Neural cell (in vitro differentiated cells): ENCODE measurements around the gene SCRG1. TPM values are rescaled to one million over a fixed set of nuclear protein-coding genes. Genes with fewer than 3 reads are reported as not detected.

Experiments used
- H2AFZ ChIP-seq: fragments of 200-600, 300-800 bp; sonication (generic), shearing (Covaris generic); 2 replicates; pipeline ENCODE4 v1.6.0; 2014; ENCODE audit warnings: low read depth, mild to moderate bottlenecking, antibody characterized with exemption, low read length, moderate library complexity
- H3F3A ChIP-seq: fragments of 200-600 bp; shearing (Covaris generic); 2 replicates; pipeline ENCODE4 v1.6.1; 2016; ENCODE audit warnings: mild to moderate bottlenecking, moderate library complexity, mixed read lengths, antibody characterized with exemption, low read length; ENCODE audit not compliant: insufficient read depth, poor library complexity, severe bottlenecking
- H3K27ac ChIP-seq: fragments of 200-600, 300-800 bp; sonication (generic), shearing (Covaris generic); 2 replicates; pipeline ENCODE4 v1.5.1; 2014; ENCODE audit warnings: mild to moderate bottlenecking, low read length, moderate library complexity
- H3K27me3 ChIP-seq: fragments of 300-800, 200-600 bp; sonication (generic), shearing (Covaris generic); 2 replicates; pipeline ENCODE4 v1.6.0; 2014; ENCODE audit warnings: mild to moderate bottlenecking, low read depth, low read length, moderate library complexity; ENCODE audit not compliant: insufficient read depth
- H3K36me3 ChIP-seq: fragments of 300-800, 200-600 bp; sonication (generic), shearing (Covaris generic); 2 replicates; pipeline ENCODE4 v1.5.1; 2014; ENCODE audit warnings: mild to moderate bottlenecking, antibody characterized with exemption, low read length, moderate library complexity; ENCODE audit not compliant: insufficient read depth
- H3K4me2 ChIP-seq: fragments of 300-800, 200-600 bp; sonication (generic), shearing (Covaris generic); 2 replicates; pipeline ENCODE4 v1.6.0; 2014; ENCODE audit warnings: mild to moderate bottlenecking, low read length
- H3K4me3 ChIP-seq: fragments of 300-800, 200-600 bp; sonication (generic), shearing (Covaris generic); 2 replicates; pipeline ENCODE4 v1.5.1; 2014; ENCODE audit warnings: mild to moderate bottlenecking, low read length, moderate library complexity
- H3K79me2 ChIP-seq: fragments of 200-600 bp; shearing (Covaris generic); replicated peaks from 2 replicates; pipeline ENCODE4 v1.6.0; 2014; ENCODE audit warnings: mild to moderate bottlenecking, low read length, moderate library complexity; ENCODE audit not compliant: insufficient read depth
- H3K9ac ChIP-seq: fragments of 300-800, 200-600 bp; sonication (generic), shearing (Covaris generic); 2 replicates; pipeline ENCODE4 v1.6.1; 2016; ENCODE audit warnings: mild to moderate bottlenecking, low read length, mixed read lengths
- H3K9me2 ChIP-seq: fragments of 200-600 bp; shearing (Covaris generic); 2 replicates; pipeline ENCODE4 v1.6.1; 2016; ENCODE audit warnings: mild to moderate bottlenecking, low read length, mixed read lengths; ENCODE audit not compliant: insufficient read depth
- H3K9me3 ChIP-seq: fragments of 200-600, 300-800 bp; sonication (generic), shearing (Covaris generic); 2 replicates; pipeline ENCODE4 v1.6.1; 2016; ENCODE audit warnings: mild to moderate bottlenecking, mixed run types, low read length, moderate library complexity, mixed read lengths
- H4K20me1 ChIP-seq: fragments of 200-600 bp; shearing (Covaris generic); 2 replicates; pipeline ENCODE4 v1.6.1; 2016; ENCODE audit warnings: mild to moderate bottlenecking, mixed run types; ENCODE audit not compliant: insufficient read depth
- EP300 ChIP-seq: fragments of 450-650 bp; conservative IDR thresholded peaks from 2 replicates; pipeline ENCODE4 v1.6.1; 2014; ENCODE audit warnings: antibody characterized with exemption, mild to moderate bottlenecking, moderate library complexity; ENCODE audit not compliant: poor library complexity, severe bottlenecking
- EZH2 ChIP-seq: fragments of 200-600, 300-800 bp; shearing (Covaris generic), sonication (generic); IDR thresholded peaks from 2 replicates; pipeline ENCODE4 v1.6.1; 2014; ENCODE audit warnings: antibody characterized with exemption, low read length, borderline replicate concordance, mild to moderate bottlenecking; ENCODE audit not compliant: insufficient read depth, poor library complexity, severe bottlenecking
- MXI1 ChIP-seq: fragments of 450-650 bp; conservative IDR thresholded peaks from 2 replicates; pipeline ENCODE4 v1.6.1; 2014; ENCODE audit warnings: antibody characterized with exemption, mild to moderate bottlenecking; ENCODE audit not compliant: poor library complexity, severe bottlenecking
- POLR2AphosphoS5 ChIP-seq: IDR thresholded peaks from 2 replicates; pipeline ENCODE4 v1.6.1; 2012
- RAD21 ChIP-seq: fragments of 450-650 bp; conservative IDR thresholded peaks from 2 replicates; pipeline ENCODE4 v1.6.1; 2014; ENCODE audit warnings: antibody characterized with exemption, mild to moderate bottlenecking, moderate library complexity
- SMC3 ChIP-seq: fragments of 450-650 bp; conservative IDR thresholded peaks from 2 replicates; pipeline ENCODE4 v1.6.1; 2014; ENCODE audit warnings: antibody characterized with exemption, mild to moderate bottlenecking, moderate library complexity; ENCODE audit not compliant: poor library complexity
- TAF1 ChIP-seq: IDR thresholded peaks from 2 replicates; pipeline ENCODE4 v1.6.1; 2012; ENCODE audit warnings: low read depth
- polyA plus RNA-seq: library from polyadenylated mRNA; depleted of rRNA; stranded (reverse); fragments of >200 nt; gene quantifications from 2 replicates; pipeline ENCODE4 v1.2.3, GENCODE V29; 2014
- TF ChIP-seq, protein P1 (sequence below): IDR thresholded peaks from 2 replicates; pipeline ENCODE4 v1.6.1; 2012; ENCODE audit warnings: borderline replicate concordance
- TF ChIP-seq, protein P2 (sequence below): fragments of 450-650 bp; IDR thresholded peaks from 2 replicates; pipeline ENCODE4 v1.5.1; 2014; ENCODE audit warnings: antibody characterized with exemption, mild to moderate bottlenecking, moderate library complexity; ENCODE audit not compliant: poor library complexity, severe bottlenecking

The SCRG1 gene
- polyA plus RNA-seq, 1 donor from 2014 or later: 0.42 TPM

- no peak overlapping the region for H3K27ac ChIP-seq
- H4K20me1 ChIP-seq: no peaks in the 10 kb centered on the region
- no peak overlapping the region for H3K4me2 ChIP-seq
- no peak overlapping the region for H3K4me3 ChIP-seq
- no peaks in the 10 kb centered on the region for H3K36me3 ChIP-seq
- no peaks in the 10 kb centered on the region for H3K9me2 ChIP-seq
- H3F3A ChIP-seq: no peaks in the 10 kb centered on the region
- no peak overlapping the region for H2AFZ ChIP-seq
- H3K27me3 ChIP-seq: no peaks in the 10 kb centered on the region
- no peaks in the 10 kb centered on the region for H3K9me3 ChIP-seq
- H3K79me2 ChIP-seq: no peaks in the 10 kb centered on the region
- no peak overlapping the region for H3K9ac ChIP-seq
- TF ChIP-seq EZH2: no peak
- TF ChIP-seq TAF1: no peak
- TF ChIP-seq RAD21: no peak
- TF ChIP-seq, protein P1, sequence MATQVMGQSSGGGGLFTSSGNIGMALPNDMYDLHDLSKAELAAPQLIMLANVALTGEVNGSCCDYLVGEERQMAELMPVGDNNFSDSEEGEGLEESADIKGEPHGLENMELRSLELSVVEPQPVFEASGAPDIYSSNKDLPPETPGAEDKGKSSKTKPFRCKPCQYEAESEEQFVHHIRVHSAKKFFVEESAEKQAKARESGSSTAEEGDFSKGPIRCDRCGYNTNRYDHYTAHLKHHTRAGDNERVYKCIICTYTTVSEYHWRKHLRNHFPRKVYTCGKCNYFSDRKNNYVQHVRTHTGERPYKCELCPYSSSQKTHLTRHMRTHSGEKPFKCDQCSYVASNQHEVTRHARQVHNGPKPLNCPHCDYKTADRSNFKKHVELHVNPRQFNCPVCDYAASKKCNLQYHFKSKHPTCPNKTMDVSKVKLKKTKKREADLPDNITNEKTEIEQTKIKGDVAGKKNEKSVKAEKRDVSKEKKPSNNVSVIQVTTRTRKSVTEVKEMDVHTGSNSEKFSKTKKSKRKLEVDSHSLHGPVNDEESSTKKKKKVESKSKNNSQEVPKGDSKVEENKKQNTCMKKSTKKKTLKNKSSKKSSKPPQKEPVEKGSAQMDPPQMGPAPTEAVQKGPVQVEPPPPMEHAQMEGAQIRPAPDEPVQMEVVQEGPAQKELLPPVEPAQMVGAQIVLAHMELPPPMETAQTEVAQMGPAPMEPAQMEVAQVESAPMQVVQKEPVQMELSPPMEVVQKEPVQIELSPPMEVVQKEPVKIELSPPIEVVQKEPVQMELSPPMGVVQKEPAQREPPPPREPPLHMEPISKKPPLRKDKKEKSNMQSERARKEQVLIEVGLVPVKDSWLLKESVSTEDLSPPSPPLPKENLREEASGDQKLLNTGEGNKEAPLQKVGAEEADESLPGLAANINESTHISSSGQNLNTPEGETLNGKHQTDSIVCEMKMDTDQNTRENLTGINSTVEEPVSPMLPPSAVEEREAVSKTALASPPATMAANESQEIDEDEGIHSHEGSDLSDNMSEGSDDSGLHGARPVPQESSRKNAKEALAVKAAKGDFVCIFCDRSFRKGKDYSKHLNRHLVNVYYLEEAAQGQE: no peak
- TF ChIP-seq SMC3: no peak
- no peak for TF ChIP-seq EP300
- no peak for TF ChIP-seq POLR2AphosphoS5
- TF ChIP-seq, protein P2, sequence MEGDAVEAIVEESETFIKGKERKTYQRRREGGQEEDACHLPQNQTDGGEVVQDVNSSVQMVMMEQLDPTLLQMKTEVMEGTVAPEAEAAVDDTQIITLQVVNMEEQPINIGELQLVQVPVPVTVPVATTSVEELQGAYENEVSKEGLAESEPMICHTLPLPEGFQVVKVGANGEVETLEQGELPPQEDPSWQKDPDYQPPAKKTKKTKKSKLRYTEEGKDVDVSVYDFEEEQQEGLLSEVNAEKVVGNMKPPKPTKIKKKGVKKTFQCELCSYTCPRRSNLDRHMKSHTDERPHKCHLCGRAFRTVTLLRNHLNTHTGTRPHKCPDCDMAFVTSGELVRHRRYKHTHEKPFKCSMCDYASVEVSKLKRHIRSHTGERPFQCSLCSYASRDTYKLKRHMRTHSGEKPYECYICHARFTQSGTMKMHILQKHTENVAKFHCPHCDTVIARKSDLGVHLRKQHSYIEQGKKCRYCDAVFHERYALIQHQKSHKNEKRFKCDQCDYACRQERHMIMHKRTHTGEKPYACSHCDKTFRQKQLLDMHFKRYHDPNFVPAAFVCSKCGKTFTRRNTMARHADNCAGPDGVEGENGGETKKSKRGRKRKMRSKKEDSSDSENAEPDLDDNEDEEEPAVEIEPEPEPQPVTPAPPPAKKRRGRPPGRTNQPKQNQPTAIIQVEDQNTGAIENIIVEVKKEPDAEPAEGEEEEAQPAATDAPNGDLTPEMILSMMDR: no peak
- TF ChIP-seq MXI1: no peak
Observed at GRCh38 chr4:173432430-173432829, 33.5 kb upstream of the SCRG1 start.

DNA sequence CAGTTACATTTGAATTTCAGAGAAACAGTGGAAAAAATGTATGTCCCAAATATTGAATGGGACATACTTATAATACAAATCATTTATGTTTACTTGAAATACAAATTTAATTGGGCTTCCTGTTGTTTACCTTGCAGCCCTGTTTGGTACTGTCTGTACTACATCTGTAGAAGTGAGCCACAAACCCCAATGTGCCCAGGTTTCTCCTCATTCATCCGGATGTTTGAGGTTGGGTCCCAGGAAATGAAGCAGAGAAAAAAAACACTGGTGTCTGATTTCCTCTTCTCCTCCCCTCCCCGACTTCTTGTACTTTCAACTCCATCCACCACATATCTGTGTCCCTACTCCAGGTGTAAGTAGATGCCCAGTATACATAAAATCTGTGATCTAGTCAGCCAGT is 27.1 kb upstream of the SCRG1 start:
- H2AFZ ChIP-seq: no peak overlapping the region
- no peak overlapping the region for H3K4me2 ChIP-seq
- H3K9ac ChIP-seq: no peak overlapping the region
- no peaks in the 10 kb centered on the region for H3K9me2 ChIP-seq
- H3K79me2 ChIP-seq: no peaks in the 10 kb centered on the region
- no peaks in the 10 kb centered on the region for H3K36me3 ChIP-seq
- H3K9me3 ChIP-seq: no peaks in the 10 kb centered on the region
- H3F3A ChIP-seq: no peaks in the 10 kb centered on the region
- TF ChIP-seq POLR2AphosphoS5 (no peak), TAF1 (no peak), SMC3 (no peak), MXI1 (no peak), RAD21 (no peak), EZH2 (no peak)
- TF ChIP-seq, protein P1: no peak
- TF ChIP-seq, protein P2: no peak
- no peaks in the 10 kb centered on the region for H4K20me1 ChIP-seq
- no peak overlapping the region for H3K4me3 ChIP-seq
- no peak overlapping the region for H3K27ac ChIP-seq
- no peaks in the 10 kb centered on the region for H3K27me3 ChIP-seq
